Dermis microvascular lymphatic vessel endothelial cell (primary cell): ENCODE data around the gene MELTF. TPM values are rescaled to one million over a fixed set of nuclear protein-coding genes. Genes with fewer than 3 reads are reported as not detected.
A peak's percentile ranks its signal among the peaks of the same experiment; 100 is the strongest.

Experiments
- DNase-seq, 2 donors: peaks; one replicate each; pipeline versions ENCODE4 v3.0.0 to v3.0.0-alpha.2; 2010; ENCODE audit warnings: low read depth in 2 of 2
- total RNA-seq: library from RNA; depleted of rRNA; stranded (reverse); fragments of >200 nt; gene quantifications from 2 replicates; pipeline ENCODE4 v1.2.1, GENCODE V29; 2014

Gene MELTF
- total RNA-seq, 1 donor from 2014 or later: 1.9 TPM

- DNase-seq: no peak
Observed at GRCh38 chr3:196995027-196995426, 34.6 kb downstream of the MELTF start.

GRCh38 chr3:196994056-196994455 is 35.6 kb downstream of the MELTF start:
- DNase-seq: no peak

- no peak for DNase-seq
Observed at GRCh38 chr3:196992461-196993065, 37.1 kb downstream of the MELTF start.

GRCh38 chr3:196991581-196992460 is 37.8 kb downstream of the MELTF start:
- no peak for DNase-seq

GRCh38 chr3:196990601-196991007 is 39.0 kb downstream of the MELTF start:
- no peak for DNase-seq

- DNase-seq: no peak
Observed at GRCh38 chr3:196989721-196990262, 39.8 kb downstream of the MELTF start.

- peak in 1 of 2 donors; percentile 21 for DNase-seq
Observed at GRCh38 chr3:196988241-196989029, 41.2 kb downstream of the MELTF start.

GRCh38 chr3:196987022-196987421 is 42.6 kb downstream of the MELTF start:
- DNase-seq: no peak

GRCh38 chr3:196985954-196986885 is 43.4 kb downstream of the MELTF start:
- DNase-seq: no peak

GRCh38 chr3:196985298-196985697 is 44.3 kb downstream of the MELTF start:
- no peak for DNase-seq

- DNase-seq: no peak
Observed at GRCh38 chr3:196983186-196983585, 46.4 kb downstream of the MELTF start.

- DNase-seq: no peak
Observed at GRCh38 chr3:196981657-196982056, 48.0 kb downstream of the MELTF start.

- DNase-seq: no peak
Observed at GRCh38 chr3:196979545-196979944, 50.1 kb downstream of the MELTF start.

- no peak for DNase-seq
Observed at GRCh38 chr3:196976941-196977340, 52.7 kb downstream of the MELTF start.

- no peak for DNase-seq
Observed at GRCh38 chr3:196975349-196975748, 54.3 kb downstream of the MELTF start.

- no peak for DNase-seq
Observed at GRCh38 chr3:196974661-196975060, 55.0 kb downstream of the MELTF start.

GRCh38 chr3:196971094-196971698 is 58.4 kb downstream of the MELTF start:
- DNase-seq: no peak

GRCh38 chr3:196970547-196971093 is 59.0 kb downstream of the MELTF start:
- no peak for DNase-seq

- peak; percentile 14 to 63 for DNase-seq
Observed at GRCh38 chr3:196969660-196970546, 59.7 kb downstream of the MELTF start.
